22Rv1 (cell line): ENCODE results near the gene BTG1.
"Not testable (repeated sequence)": the region's sequence is repeated elsewhere in the genome, so short reads cannot be mapped to it uniquely, and the experiment has no call there.

Experiments
- H3K27ac ChIP-seq: fragments of 450-650 bp; 2 replicates; pipeline ENCODE4 v1.5.1; 2017
- ZFX ChIP-seq: fragments of 450-650 bp; IDR thresholded peaks from 2 replicates; pipeline ENCODE4 v1.6.1; 2017; ENCODE audit warnings: antibody characterized with exemption, borderline replicate concordance
- TF ChIP-seq, protein P1 (sequence below): fragments of 450-650 bp; IDR thresholded peaks from 2 replicates; pipeline ENCODE4 v1.5.1; 2017; ENCODE audit warnings: mild to moderate bottlenecking

The BTG1 gene

DNA sequence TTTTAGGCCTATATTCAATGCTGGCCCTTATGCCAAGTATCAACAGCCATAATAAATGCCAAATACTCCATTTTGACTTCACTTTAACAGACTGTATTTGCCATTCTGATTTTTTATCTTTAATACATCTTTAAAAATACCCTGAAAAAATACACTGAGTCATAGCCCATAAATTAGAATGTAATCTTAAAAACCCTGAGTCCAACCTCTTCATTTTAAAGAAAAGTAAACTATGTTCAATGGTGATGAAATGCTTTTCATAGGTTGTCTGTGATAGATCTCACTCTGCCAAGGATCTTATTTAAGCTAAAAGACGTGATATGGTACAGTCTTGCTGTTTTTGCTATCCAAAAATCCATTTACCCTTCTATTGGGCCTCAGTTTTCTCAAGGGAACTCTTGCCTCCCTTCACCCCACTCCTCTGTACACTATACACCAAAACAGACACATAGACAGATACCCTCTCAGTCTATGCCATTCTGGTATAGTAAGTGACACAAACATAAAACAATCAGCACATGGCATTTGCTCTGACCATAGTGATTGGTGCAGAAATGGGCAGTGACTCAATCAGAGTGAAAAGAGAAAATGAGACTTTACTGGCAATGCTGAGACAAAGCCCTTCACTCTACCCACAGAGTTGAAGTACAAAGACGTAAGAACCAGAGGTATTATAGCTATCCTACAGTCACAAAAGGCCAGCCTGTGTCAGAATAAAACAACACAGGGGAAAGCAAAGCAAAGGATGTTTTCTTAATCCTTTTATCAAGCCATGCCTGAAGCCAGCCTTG lies 49.1 kb downstream of the BTG1 start:
- H3K27ac ChIP-seq: no peak overlapping the region
- TF ChIP-seq, protein P1, sequence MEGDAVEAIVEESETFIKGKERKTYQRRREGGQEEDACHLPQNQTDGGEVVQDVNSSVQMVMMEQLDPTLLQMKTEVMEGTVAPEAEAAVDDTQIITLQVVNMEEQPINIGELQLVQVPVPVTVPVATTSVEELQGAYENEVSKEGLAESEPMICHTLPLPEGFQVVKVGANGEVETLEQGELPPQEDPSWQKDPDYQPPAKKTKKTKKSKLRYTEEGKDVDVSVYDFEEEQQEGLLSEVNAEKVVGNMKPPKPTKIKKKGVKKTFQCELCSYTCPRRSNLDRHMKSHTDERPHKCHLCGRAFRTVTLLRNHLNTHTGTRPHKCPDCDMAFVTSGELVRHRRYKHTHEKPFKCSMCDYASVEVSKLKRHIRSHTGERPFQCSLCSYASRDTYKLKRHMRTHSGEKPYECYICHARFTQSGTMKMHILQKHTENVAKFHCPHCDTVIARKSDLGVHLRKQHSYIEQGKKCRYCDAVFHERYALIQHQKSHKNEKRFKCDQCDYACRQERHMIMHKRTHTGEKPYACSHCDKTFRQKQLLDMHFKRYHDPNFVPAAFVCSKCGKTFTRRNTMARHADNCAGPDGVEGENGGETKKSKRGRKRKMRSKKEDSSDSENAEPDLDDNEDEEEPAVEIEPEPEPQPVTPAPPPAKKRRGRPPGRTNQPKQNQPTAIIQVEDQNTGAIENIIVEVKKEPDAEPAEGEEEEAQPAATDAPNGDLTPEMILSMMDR: no peak
- no peak for TF ChIP-seq ZFX

DNA sequence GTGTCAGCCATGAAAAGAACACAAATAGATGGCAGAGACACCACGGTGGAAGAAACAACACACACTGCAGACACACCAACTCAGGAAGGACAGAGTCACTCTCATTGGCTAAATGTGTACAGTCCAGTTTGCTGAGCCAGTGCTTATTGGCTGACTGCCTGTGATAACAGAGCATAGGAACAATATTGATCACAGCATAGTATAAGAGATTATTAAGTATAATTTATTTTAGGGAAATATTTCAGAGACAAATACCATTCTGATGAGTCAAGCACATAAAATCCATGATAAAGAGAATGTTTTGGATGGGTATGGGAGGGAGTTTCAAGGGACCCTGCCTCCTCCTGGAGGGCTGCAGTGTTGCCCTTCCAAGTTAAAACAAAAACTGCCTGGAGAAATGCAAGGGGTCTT lies 50.9 kb downstream of the BTG1 start:
- TF ChIP-seq ZFX: no peak
- TF ChIP-seq, protein P1: no peak
- H3K27ac ChIP-seq: no peak overlapping the region

DNA sequence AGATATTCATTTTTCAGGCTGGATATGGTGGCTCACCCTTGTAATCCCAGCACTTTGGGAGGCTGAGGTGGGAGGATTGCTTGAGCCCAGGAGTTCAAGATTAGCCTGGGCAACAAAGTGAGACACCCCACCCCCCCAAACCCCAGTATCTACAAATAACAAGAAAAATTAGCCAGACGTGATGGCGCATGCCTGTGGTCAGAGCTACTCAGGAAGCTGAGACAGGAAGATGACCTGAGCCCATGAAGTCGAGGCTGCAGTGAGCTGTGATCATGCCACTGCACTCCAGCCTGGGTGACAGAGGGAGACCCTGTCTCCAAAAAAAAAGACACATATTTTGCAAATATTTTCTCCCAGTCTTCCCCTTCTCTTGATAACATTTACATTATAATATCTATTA lies 51.3 kb downstream of the BTG1 start:
- H3K27ac ChIP-seq: not testable (repeated sequence)
